LNCaP clone FGC (cell line): ENCODE measurements around the gene MTIF3.

Experiments
- DNase-seq: peaks from one replicate; pipeline ENCODE4 v3.0.0-alpha.2; 2011; ENCODE audit warnings: low read depth
- H3K4me3 ChIP-seq: 2 replicates; pipeline ENCODE4 v1.5.1; 2011; ENCODE audit warnings: mild to moderate bottlenecking, low read depth, low read length, control low read depth
- CTCF ChIP-seq: IDR thresholded peaks from 2 replicates; pipeline ENCODE4 v1.5.1; 2012; ENCODE audit warnings: mild to moderate bottlenecking; ENCODE audit not compliant: control insufficient read depth, insufficient read depth; ENCODE audit errors: extremely low read depth

Gene MTIF3

DNA sequence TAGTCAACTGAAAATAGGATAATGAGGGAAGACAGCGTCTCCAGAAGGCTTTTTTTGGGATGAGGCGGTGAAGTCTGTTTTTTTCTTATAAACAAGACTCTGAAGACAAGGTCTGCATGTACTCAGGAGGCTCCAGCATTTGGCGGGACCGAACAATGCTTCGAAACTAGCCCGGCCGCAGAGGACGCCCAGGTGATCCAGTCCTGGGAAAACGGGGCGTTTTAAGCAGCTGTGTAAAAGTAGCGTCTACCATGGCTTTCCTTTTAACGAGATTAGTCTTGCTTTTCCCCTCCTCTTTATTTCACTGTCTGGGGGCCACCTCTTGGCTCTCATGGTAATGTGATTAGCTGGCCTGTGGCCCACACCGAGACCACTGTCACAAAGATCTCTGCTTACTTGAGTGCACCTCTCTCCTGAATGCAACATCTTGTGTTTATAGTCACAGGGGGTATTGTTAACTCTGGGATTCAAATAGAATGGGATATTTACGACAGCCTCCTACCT is 55.3 kb downstream of the MTIF3 start:
- no peak overlapping the region for H3K4me3 ChIP-seq
- DNase-seq: no peak
- TF ChIP-seq CTCF: no peak

- no peak for TF ChIP-seq CTCF
- no peak overlapping the region for H3K4me3 ChIP-seq
- DNase-seq: no peak
These were observed 57.3 kb downstream of the MTIF3 start for GRCh38 chr13:27393101-27393500.

GRCh38 chr13:27391471-27391870 is 58.9 kb downstream of the MTIF3 start:
- no peak for DNase-seq
- TF ChIP-seq CTCF: no peak
- H3K4me3 ChIP-seq: no peak overlapping the region

DNA sequence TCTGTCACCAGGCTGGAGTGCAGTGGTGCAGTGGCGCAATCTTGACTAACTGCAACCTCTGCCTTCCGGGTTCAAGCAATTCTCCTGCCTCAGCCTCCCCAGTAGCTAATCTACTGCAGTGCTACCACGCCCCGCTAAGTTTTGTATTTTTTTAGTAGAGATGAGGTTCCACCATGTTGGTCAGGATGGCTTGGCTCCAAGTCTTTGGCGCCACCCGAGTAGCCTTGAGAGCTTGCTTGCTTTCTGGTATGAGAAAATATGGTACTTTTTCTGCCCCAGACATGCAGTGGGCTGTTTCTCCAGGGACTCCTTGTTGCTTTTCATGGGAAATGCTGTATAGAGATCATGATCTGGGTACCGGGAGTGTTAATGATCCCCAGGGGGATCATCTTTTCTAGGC is 60.5 kb downstream of the MTIF3 start:
- DNase-seq: no peak
- no peak overlapping the region for H3K4me3 ChIP-seq
- TF ChIP-seq CTCF: no peak

DNA sequence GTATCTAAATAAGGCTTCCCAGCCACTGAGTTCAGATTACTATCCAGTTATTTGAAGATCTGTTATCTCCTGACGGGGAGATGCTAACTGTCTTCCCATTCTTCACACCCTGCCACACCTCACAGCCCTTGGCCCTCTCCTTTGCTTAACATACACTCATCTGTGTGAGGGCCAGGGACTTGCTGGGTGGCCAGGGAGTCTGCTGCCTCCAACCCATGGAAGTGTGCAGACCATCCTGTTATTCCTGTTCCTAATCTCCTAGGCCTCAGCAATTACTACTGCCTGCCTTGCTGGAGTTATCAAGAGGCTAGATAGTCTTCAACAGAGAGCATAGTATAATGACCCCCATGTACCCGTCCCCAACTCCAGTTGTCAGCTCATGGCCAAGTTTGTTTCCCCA is 62.1 kb downstream of the MTIF3 start:
- TF ChIP-seq CTCF: no peak
- no peak for DNase-seq
- H3K4me3 ChIP-seq: no peak overlapping the region
